Esophagus muscularis mucosa (tissue), 4 donors: Measurements from ENCODE around the gene C1GALT1C1.

Experiments used
- EP300 ChIP-seq: sonication (generic); formaldehyde crosslinking; IDR thresholded peaks from one replicate; pipeline ENCODE4 v1.6.1; 2017; ENCODE audit warnings: antibody characterized with exemption
- POLR2A ChIP-seq: fragments of 450-650 bp; IDR thresholded peaks from one replicate; pipeline ENCODE4 v1.6.1; 2017; ENCODE audit warnings: antibody characterized with exemption, moderate library complexity, mild to moderate bottlenecking, low read depth
- POLR2AphosphoS5 ChIP-seq, 2 donors: sonication (generic); formaldehyde crosslinking; IDR thresholded peaks; one replicate each; pipeline ENCODE4 v1.6.1; 2017; ENCODE audit warnings: antibody characterized with exemption in 2 of 2
- TF ChIP-seq, protein P1 (sequence below), 3 experiments: fragments of 200-600 bp in 2 of 3; fragments of 450-650 bp in 1 of 3; sonication (generic) in 2 of 3; IDR thresholded peaks; one replicate each; pipeline ENCODE4 v1.5.1; 2017 to 2019; ENCODE audit warnings: antibody characterized with exemption in 3 of 3, mild to moderate bottlenecking in 2 of 3, moderate library complexity in 1 of 3

DNA sequence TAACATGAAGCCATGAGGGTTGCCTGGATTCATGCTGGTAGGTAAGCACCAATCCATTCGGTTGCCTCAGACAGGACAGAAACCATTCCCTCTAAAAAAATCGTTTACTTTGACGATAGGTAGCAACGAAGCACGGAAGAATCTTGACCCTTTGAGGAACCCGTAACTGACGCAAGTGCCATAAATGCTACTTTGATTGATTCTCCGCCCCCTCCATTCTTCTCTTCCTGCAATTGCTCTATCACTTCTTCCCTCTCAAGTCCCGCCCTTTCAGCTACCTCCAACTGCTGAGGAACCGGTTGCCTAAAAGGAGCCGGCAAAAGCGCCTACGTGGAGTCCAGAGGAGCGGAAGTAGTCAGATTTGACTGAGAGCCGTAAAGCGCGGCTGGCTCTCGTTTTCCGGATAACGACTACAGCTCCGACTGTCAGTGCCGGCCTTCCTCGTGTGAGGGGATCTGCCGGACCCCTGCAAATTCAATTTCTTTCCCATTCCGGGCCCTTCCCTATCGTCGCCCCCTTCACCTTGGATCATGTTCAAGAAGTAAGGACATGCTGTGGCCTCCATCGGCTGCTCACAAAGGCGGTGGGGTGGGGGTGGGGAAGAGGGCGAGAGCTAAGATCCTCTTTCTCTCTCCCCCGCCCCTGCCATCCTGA lies 26.0 kb downstream of the C1GALT1C1 start, which contains the start of gene MCTS1:
- TF ChIP-seq POLR2A (peak; percentile 17), POLR2AphosphoS5 (IDR thresholded peaks at IDR 0.05) (peak; percentile 66 to 78), EP300 (no peak)
- TF ChIP-seq, protein P1, sequence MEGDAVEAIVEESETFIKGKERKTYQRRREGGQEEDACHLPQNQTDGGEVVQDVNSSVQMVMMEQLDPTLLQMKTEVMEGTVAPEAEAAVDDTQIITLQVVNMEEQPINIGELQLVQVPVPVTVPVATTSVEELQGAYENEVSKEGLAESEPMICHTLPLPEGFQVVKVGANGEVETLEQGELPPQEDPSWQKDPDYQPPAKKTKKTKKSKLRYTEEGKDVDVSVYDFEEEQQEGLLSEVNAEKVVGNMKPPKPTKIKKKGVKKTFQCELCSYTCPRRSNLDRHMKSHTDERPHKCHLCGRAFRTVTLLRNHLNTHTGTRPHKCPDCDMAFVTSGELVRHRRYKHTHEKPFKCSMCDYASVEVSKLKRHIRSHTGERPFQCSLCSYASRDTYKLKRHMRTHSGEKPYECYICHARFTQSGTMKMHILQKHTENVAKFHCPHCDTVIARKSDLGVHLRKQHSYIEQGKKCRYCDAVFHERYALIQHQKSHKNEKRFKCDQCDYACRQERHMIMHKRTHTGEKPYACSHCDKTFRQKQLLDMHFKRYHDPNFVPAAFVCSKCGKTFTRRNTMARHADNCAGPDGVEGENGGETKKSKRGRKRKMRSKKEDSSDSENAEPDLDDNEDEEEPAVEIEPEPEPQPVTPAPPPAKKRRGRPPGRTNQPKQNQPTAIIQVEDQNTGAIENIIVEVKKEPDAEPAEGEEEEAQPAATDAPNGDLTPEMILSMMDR (IDR thresholded peaks at IDR 0.05) = no peak
